H1 (cell line): ENCODE measurements around the gene FSTL4. TPM values are rescaled to one million over a fixed set of nuclear protein-coding genes. Genes with fewer than 3 reads are reported as not detected.

Experiments used
- CTCF ChIA-PET: fragments of 300-600 bp; sonication (Branson Sonifier 250); formaldehyde crosslinking; loops from one replicate; lab custom pipeline; 2021; ENCODE audit not compliant: partially characterized antibody; lab: Charles Lee
- POLR2A ChIA-PET: fragments of 300-600 bp; sonication (Branson Sonifier 250); formaldehyde crosslinking; loops from one replicate; lab custom pipeline; 2021; ENCODE audit warnings: inconsistent platforms; ENCODE audit not compliant: partially characterized antibody; lab: Charles Lee
- DNase-seq, 2 experiments: peaks; one replicate each; pipeline versions ENCODE4 v3.0.0 to v3.0.0-alpha.2; 2010 to 2022; ENCODE audit warnings: low spot score in 2 of 2, low read depth in 1 of 2, mixed read lengths in 1 of 2
- FAIRE-seq: peaks from 2 replicates; lab custom pipeline; 2011; peaks lifted over from hg19 to GRCh38; lab: Jason Lieb, UNC
- H2AFZ ChIP-seq: 2 replicates; pipeline ENCODE4 v1.8.1; 2012; ENCODE audit warnings: low read length, inconsistent platforms
- H2AK5ac ChIP-seq: 2 replicates; pipeline ENCODE4 v1.6.1; 2013; ENCODE audit warnings: low read depth, low read length
- H2BK120ac ChIP-seq: replicated peaks from 2 replicates; pipeline ENCODE3; 2013; ENCODE audit warnings: low read depth, low read length, inconsistent platforms
- H2BK12ac ChIP-seq: 2 replicates; pipeline ENCODE4 v1.6.1; 2013; ENCODE audit warnings: low read depth, low read length
- H2BK15ac ChIP-seq: 2 replicates; pipeline ENCODE4 v1.6.1; 2013; ENCODE audit warnings: low read length
- H2BK20ac ChIP-seq: 2 replicates; pipeline ENCODE4 v1.6.1; 2013; ENCODE audit warnings: low read length
- H2BK5ac ChIP-seq: 2 replicates; pipeline ENCODE4 v1.6.1; 2013; ENCODE audit warnings: low read depth, low read length
- H3K14ac ChIP-seq: 2 replicates; pipeline ENCODE4 v1.6.1; 2013; ENCODE audit warnings: inconsistent platforms; ENCODE audit not compliant: insufficient read length
- H3K18ac ChIP-seq: 2 replicates; pipeline ENCODE4 v1.6.1; 2013; ENCODE audit warnings: low read length; ENCODE audit errors: extremely low read depth
- H3K23ac ChIP-seq: 2 replicates; pipeline ENCODE4 v1.6.1; 2013; ENCODE audit warnings: inconsistent platforms; ENCODE audit not compliant: insufficient read length
- H3K23me2 ChIP-seq: 2 replicates; pipeline ENCODE4 v1.6.1; 2013; ENCODE audit warnings: low read depth, low read length
- H3K27ac ChIP-seq: 2 replicates; pipeline ENCODE4 v1.6.1; 2011; ENCODE audit warnings: low read depth, low read length, inconsistent platforms
- H3K27me3 ChIP-seq, 4 experiments: replicated peaks in 1 of 4; 1 replicate in 1 of 4; 2 replicates in 3 of 4; pipeline versions ENCODE4 v1.6.1 to v1.8.1; 2011 to 2013; ENCODE audit warnings: low read length in 3 of 4, mild to moderate bottlenecking in 3 of 4, inconsistent platforms in 2 of 4, mixed read lengths in 2 of 4, moderate library complexity in 1 of 4; ENCODE audit not compliant: control insufficient read depth in 3 of 4, insufficient read depth in 3 of 4; ENCODE audit errors: extremely low read depth in 1 of 4
- H3K36me3 ChIP-seq, 4 experiments: 2 replicates each; pipeline versions ENCODE4 v1.6.1 to v1.8.1; 2011 to 2013; ENCODE audit warnings: mild to moderate bottlenecking in 4 of 4, low read length in 3 of 4, moderate library complexity in 2 of 4, control low read depth in 1 of 4, inconsistent platforms in 1 of 4; ENCODE audit not compliant: insufficient read depth in 4 of 4, control insufficient read depth in 2 of 4
- H3K4ac ChIP-seq: replicated peaks from 2 replicates; pipeline ENCODE3; 2013; ENCODE audit warnings: low read length, low read depth, mixed read lengths, inconsistent platforms; ENCODE audit not compliant: insufficient read length
- H3K4me1 ChIP-seq, 4 experiments: replicated peaks in 1 of 4; 1 replicate in 1 of 4; 2 replicates in 3 of 4; pipeline versions ENCODE4 v1.6.1 to v1.8.1; 2011 to 2013; ENCODE audit warnings: low read length in 3 of 4, inconsistent platforms in 2 of 4, mixed read lengths in 1 of 4; ENCODE audit not compliant: insufficient read depth in 4 of 4, control insufficient read depth in 3 of 4
- H3K4me2 ChIP-seq, 2 experiments: 2 replicates each; pipeline versions ENCODE4 v1.6.1 to v1.8.1; 2011 to 2013; ENCODE audit warnings: low read depth in 2 of 2, low read length in 2 of 2, control low read depth in 1 of 2, inconsistent platforms in 1 of 2, mild to moderate bottlenecking in 1 of 2; ENCODE audit not compliant: insufficient read depth in 1 of 2
- H3K4me3 ChIP-seq, 4 experiments: fragments of 200-600, 300-600 bp in 1 of 4; sonication (generic), shearing (Covaris generic), sonication (Bioruptor Twin) in 1 of 4; 2 replicates each; pipeline versions ENCODE4 v1.5.1 to v1.8.1; 2011 to 2016; ENCODE audit warnings: low read length in 4 of 4, low read depth in 3 of 4, control low read depth in 2 of 4, inconsistent platforms in 2 of 4, mild to moderate bottlenecking in 2 of 4, mixed read lengths in 1 of 4, moderate library complexity in 1 of 4; ENCODE audit not compliant: insufficient read depth in 2 of 4; ENCODE audit errors: extremely low read depth in 1 of 4
- H3K56ac ChIP-seq: replicated peaks from 2 replicates; pipeline ENCODE3; 2013; ENCODE audit warnings: low read depth, mild to moderate bottlenecking, mixed read lengths, low read length, inconsistent platforms; ENCODE audit not compliant: insufficient read length
- H3K79me1 ChIP-seq: 2 replicates; pipeline ENCODE4 v1.6.1; 2013; ENCODE audit warnings: low read depth, low read length, control low read depth
- H3K79me2 ChIP-seq, 2 experiments: 2 replicates each; pipeline versions ENCODE4 v1.6.1 to v1.8.1; 2012 to 2013; ENCODE audit warnings: low read length in 2 of 2, mild to moderate bottlenecking in 2 of 2, inconsistent platforms in 1 of 2; ENCODE audit not compliant: insufficient read depth in 2 of 2, control insufficient read depth in 1 of 2
- H3K9ac ChIP-seq, 4 experiments: replicated peaks in 1 of 4; 1 replicate in 1 of 4; 2 replicates in 3 of 4; pipeline versions ENCODE4 v1.6.1 to v1.8.1; 2011 to 2013; ENCODE audit warnings: low read depth in 3 of 4, low read length in 3 of 4, control low read depth in 2 of 4, mild to moderate bottlenecking in 2 of 4, moderate library complexity in 2 of 4, inconsistent platforms in 1 of 4; ENCODE audit errors: extremely low read depth in 1 of 4
- H3K9me3 ChIP-seq, 2 experiments: 2 replicates each; pipeline versions ENCODE4 v1.6.1 to v1.8.1; 2012 to 2013; ENCODE audit warnings: mild to moderate bottlenecking in 2 of 2, moderate library complexity in 2 of 2, control low read depth in 1 of 2, inconsistent platforms in 1 of 2, low read depth in 1 of 2, low read length in 1 of 2, mixed read lengths in 1 of 2; ENCODE audit not compliant: insufficient read depth in 2 of 2
- H4K20me1 ChIP-seq, 2 experiments: replicated peaks in 1 of 2; 2 replicates each; pipeline versions ENCODE3 to v1.8.1; 2011 to 2013; ENCODE audit warnings: inconsistent platforms in 2 of 2, low read length in 2 of 2, mild to moderate bottlenecking in 1 of 2; ENCODE audit not compliant: insufficient read depth in 2 of 2, control insufficient read depth in 1 of 2
- H4K5ac ChIP-seq: 2 replicates; pipeline ENCODE4 v1.6.1; 2013; ENCODE audit warnings: low read length, low read depth, mixed read lengths, inconsistent platforms; ENCODE audit not compliant: insufficient read length
- H4K8ac ChIP-seq: 2 replicates; pipeline ENCODE4 v1.8.0; 2013; ENCODE audit warnings: mild to moderate bottlenecking, moderate library complexity, low read length, inconsistent platforms; ENCODE audit not compliant: insufficient read depth; ENCODE audit errors: extremely low read depth
- H4K91ac ChIP-seq: replicated peaks from 2 replicates; pipeline ENCODE3; 2013; ENCODE audit warnings: low read length, mixed read lengths, inconsistent platforms; ENCODE audit not compliant: insufficient read length
- ASH2L ChIP-seq: fragments of 200-600, 300-600 bp; sonication (generic); IDR thresholded peaks from one replicate; pipeline ENCODE4 v1.7.1; 2017; ENCODE audit warnings: low read length
- CBX8 ChIP-seq: fragments of 300-800, 300-1000 bp; sonication (generic); IDR thresholded peaks from 2 replicates; pipeline ENCODE4 v1.7.1; 2016; ENCODE audit warnings: low read depth, low read length, borderline replicate concordance
- JUN ChIP-seq: IDR thresholded peaks from 2 replicates; pipeline ENCODE4 v1.6.1; 2011; ENCODE audit warnings: low read depth, mild to moderate bottlenecking, improper control_type of control experiment, low read length
- MAFK ChIP-seq: IDR thresholded peaks from 2 replicates; pipeline ENCODE4 v1.6.1; 2012; ENCODE audit warnings: low read depth, mild to moderate bottlenecking, improper control_type of control experiment, low read length
- NANOG ChIP-seq: IDR thresholded peaks from 2 replicates; pipeline ENCODE4 v1.6.1; 2011; ENCODE audit warnings: low read length, low read depth, mild to moderate bottlenecking, inconsistent platforms; ENCODE audit not compliant: insufficient read depth, poor library complexity, severe bottlenecking
- POLR2A ChIP-seq, 2 experiments: IDR thresholded peaks; 1 replicate in 1 of 2; 2 replicates in 1 of 2; pipeline ENCODE4 v1.6.1; 2011; ENCODE audit warnings: low read depth in 2 of 2, low read length in 2 of 2, mild to moderate bottlenecking in 2 of 2; ENCODE audit errors: control extremely low read depth in 1 of 2
- RAD21 ChIP-seq, 2 experiments: IDR thresholded peaks in 1 of 2; conservative IDR thresholded peaks in 1 of 2; 2 replicates each; pipeline ENCODE4 v1.6.1; 2011; ENCODE audit warnings: low read depth in 2 of 2, low read length in 2 of 2, improper control_type of control experiment in 1 of 2, inconsistent platforms in 1 of 2, mild to moderate bottlenecking in 1 of 2, moderate library complexity in 1 of 2
- SP4 ChIP-seq: IDR thresholded peaks from 2 replicates; pipeline ENCODE4 v1.6.1; 2012; ENCODE audit warnings: low read length, inconsistent platforms
- SRF ChIP-seq: IDR thresholded peaks from 2 replicates; pipeline ENCODE4 v1.6.1; 2011; ENCODE audit warnings: mild to moderate bottlenecking, low read depth, low read length, moderate library complexity
- SUZ12 ChIP-seq: fragments of 200-600 bp; sonication (generic); IDR thresholded peaks from 2 replicates; pipeline ENCODE4 v1.6.1; 2012; ENCODE audit warnings: mild to moderate bottlenecking, inconsistent platforms, low read length, moderate library complexity, mixed read lengths
- TEAD4 ChIP-seq: IDR thresholded peaks from 2 replicates; pipeline ENCODE4 v1.6.1; 2012; ENCODE audit warnings: low read depth, low read length, inconsistent platforms, mixed read lengths
- ZNF274 ChIP-seq: IDR thresholded peaks from 2 replicates; pipeline ENCODE4 v1.7.0; 2012; ENCODE audit warnings: low read length, borderline replicate concordance; ENCODE audit errors: extremely low read depth
- WGBS, 2 experiments: shearing (Covaris generic) in 1 of 2; methylation state at CpG; one replicate each; pipeline versions ENCODE4 v1.1.6 to v1.1.7; 2013 to 2015; ENCODE audit warnings: low lambda C conversion rate in 2 of 2, mixed read lengths in 2 of 2, inconsistent platforms in 1 of 2, low coverage in 1 of 2, missing lambda C conversion rate in 1 of 2; ENCODE audit not compliant: insufficient replicate concordance in 2 of 2, insufficient coverage in 1 of 2, insufficient read length in 1 of 2; ENCODE audit errors: extremely low coverage in 1 of 2, missing lambda C conversion rate in 1 of 2; 5-methylcytosine and 5-hydroxymethylcytosine counted together
- polyA plus RNA-seq, 7 experiments: library from polyadenylated mRNA; depleted of rRNA in 3 of 7; stranded (reverse) in 5 of 7; unstranded in 2 of 7; fragments of >200 nt in 5 of 7; fragments of 200-250 nt in 2 of 7; gene quantifications; 1 replicate in 5 of 7; 2 replicates in 1 of 7; 4 replicates in 1 of 7; pipeline versions ENCODE4 v1.2.1 to v1.2.3, GENCODE V29; 2011 to 2013; ENCODE audit warnings: missing spikeins in 2 of 7, mixed read lengths in 2 of 7
- total RNA-seq: library from RNA; stranded (reverse); fragmentation: NEBNext Ultra II Directional; extraction: Animal tissue kit (Norgen Biotek cat#: 25700); gene quantifications from 2 replicates; pipeline ENCODE4 v1.2.1, GENCODE V29; 2021
- TF ChIP-seq, protein P1 (sequence below): IDR thresholded peaks from 2 replicates; pipeline ENCODE4 v1.6.1; 2012; ENCODE audit warnings: low read length, inconsistent platforms

Gene FSTL4
- total and polyA plus RNA-seq, 2 of the 8 experiments (the other 6 are each of a cell fraction or from before 2014, with no cell fraction given): 3.1 to 4.1 TPM

DNA sequence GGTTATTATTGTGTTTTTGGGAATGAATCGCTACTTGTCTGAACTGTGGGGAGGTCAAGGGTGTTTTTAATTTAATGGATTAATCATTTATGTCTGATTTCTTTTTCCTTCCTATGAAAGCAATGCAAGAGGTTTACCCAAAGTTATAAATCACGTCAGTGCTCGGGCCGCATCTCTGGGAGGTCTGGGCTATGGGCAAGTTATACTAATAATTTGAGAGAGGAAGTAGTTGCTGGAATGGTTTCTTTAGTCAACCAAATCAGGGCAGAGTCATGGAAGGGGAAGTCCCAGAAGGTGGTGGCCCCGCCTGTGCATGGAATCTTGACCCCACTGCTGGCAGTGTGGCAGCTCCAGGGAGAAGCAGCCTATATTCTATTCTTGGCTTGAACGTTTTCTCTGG, 380.3 kb downstream of the FSTL4 start:
- Histone ChIP-seq H3K56ac (no peak overlapping the region), H4K8ac (no peak overlapping the region), H3K23ac (no peak overlapping the region), H3K4me2 (no peak overlapping the region), H2BK5ac (no peak overlapping the region), H4K20me1 (no peaks in the 10 kb centered on the region), H2AFZ (no peak overlapping the region), H2BK12ac (no peak overlapping the region), H3K9me3 (no peaks in the 10 kb centered on the region), H3K27ac (no peak overlapping the region), H3K79me2 (no peaks in the 10 kb centered on the region), H2BK120ac (no peak overlapping the region), H2BK20ac (no peak overlapping the region), H3K23me2 (no peaks in the 10 kb centered on the region), H3K36me3 (no peaks in the 10 kb centered on the region; a peak in 1 of 8 replicates), H3K18ac (no peak overlapping the region), H3K79me1 (no peaks in the 10 kb centered on the region), H2BK15ac (no peak overlapping the region), H3K4me1 (peaks cover 0 to 4% (median 0%) of the 10 kb centered on the region in 4 experiments; a peak in 1 of 7 replicates), H2AK5ac (no peak overlapping the region), H3K4ac (no peak overlapping the region), H4K5ac (no peak overlapping the region), H3K9ac (no peak overlapping the region), H3K4me3 (no peak overlapping the region), H4K91ac (no peak overlapping the region), H3K14ac (no peak overlapping the region), H3K27me3 (no peaks in the 10 kb centered on the region)
- ChIA-PET POLR2A (interaction anchor here (1.4 kb wide), 1 partner anchor 10 kb away, joined by 3 read pairs; no protein-coding TSS in a partner anchor), CTCF (interaction anchor here (0.7 to 8.6 kb wide), 3 partner anchors 9 to 25 kb away, joined by 3 to 65 read pairs (median 5); no protein-coding TSS in a partner anchor)
- 88% methylated on average over 6 of the region's 6 CpGs; no CpG with 5 or more reads in 1 of the 2 experiments for WGBS, 2 experiments
- FAIRE-seq (no peak), DNase-seq (no peak)
- no peak for TF ChIP-seq NANOG
- TF ChIP-seq RAD21 (IDR thresholded peaks at IDR 0.05 in 1 of 2, conservative IDR thresholded peaks at IDR 0.05 in 1 of 2; ENCODE audit: low read depth in 2 of 2, low read length in 2 of 2): no peak
- no peak for TF ChIP-seq ZNF274
- TF ChIP-seq TEAD4: no peak
- no peak for TF ChIP-seq MAFK
- no peak for TF ChIP-seq SP4
- no peak for TF ChIP-seq SRF
- TF ChIP-seq JUN: no peak
- TF ChIP-seq POLR2A (IDR thresholded peaks at IDR 0.05; ENCODE audit: control extremely low read depth in 1 of 2, low read depth in 2 of 2, low read length in 2 of 2): no peak
- TF ChIP-seq, protein P1, sequence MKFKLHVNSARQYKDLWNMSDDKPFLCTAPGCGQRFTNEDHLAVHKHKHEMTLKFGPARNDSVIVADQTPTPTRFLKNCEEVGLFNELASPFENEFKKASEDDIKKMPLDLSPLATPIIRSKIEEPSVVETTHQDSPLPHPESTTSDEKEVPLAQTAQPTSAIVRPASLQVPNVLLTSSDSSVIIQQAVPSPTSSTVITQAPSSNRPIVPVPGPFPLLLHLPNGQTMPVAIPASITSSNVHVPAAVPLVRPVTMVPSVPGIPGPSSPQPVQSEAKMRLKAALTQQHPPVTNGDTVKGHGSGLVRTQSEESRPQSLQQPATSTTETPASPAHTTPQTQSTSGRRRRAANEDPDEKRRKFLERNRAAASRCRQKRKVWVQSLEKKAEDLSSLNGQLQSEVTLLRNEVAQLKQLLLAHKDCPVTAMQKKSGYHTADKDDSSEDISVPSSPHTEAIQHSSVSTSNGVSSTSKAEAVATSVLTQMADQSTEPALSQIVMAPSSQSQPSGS: no peak
- no peak for TF ChIP-seq CBX8
- no peak for TF ChIP-seq ASH2L
- TF ChIP-seq SUZ12: no peak
